Neural cell (in vitro differentiated cells): ENCODE data around the gene RNF41.
A peak's percentile ranks its signal among the peaks of the same experiment; 100 is the strongest.

ENCODE experiments used
- EP300 ChIP-seq: fragments of 450-650 bp; conservative IDR thresholded peaks from 2 replicates; pipeline ENCODE4 v1.6.1; 2014; ENCODE audit warnings: antibody characterized with exemption, mild to moderate bottlenecking, moderate library complexity; ENCODE audit not compliant: poor library complexity, severe bottlenecking
- EZH2 ChIP-seq: fragments of 200-600, 300-800 bp; shearing (Covaris generic), sonication (generic); IDR thresholded peaks from 2 replicates; pipeline ENCODE4 v1.6.1; 2014; ENCODE audit warnings: antibody characterized with exemption, low read length, borderline replicate concordance, mild to moderate bottlenecking; ENCODE audit not compliant: insufficient read depth, poor library complexity, severe bottlenecking
- POLR2AphosphoS5 ChIP-seq: IDR thresholded peaks from 2 replicates; pipeline ENCODE4 v1.6.1; 2012
- RAD21 ChIP-seq: fragments of 450-650 bp; conservative IDR thresholded peaks from 2 replicates; pipeline ENCODE4 v1.6.1; 2014; ENCODE audit warnings: antibody characterized with exemption, mild to moderate bottlenecking, moderate library complexity
- REST ChIP-seq: IDR thresholded peaks from 2 replicates; pipeline ENCODE4 v1.6.1; 2012; ENCODE audit warnings: borderline replicate concordance
- SMC3 ChIP-seq: fragments of 450-650 bp; conservative IDR thresholded peaks from 2 replicates; pipeline ENCODE4 v1.6.1; 2014; ENCODE audit warnings: antibody characterized with exemption, mild to moderate bottlenecking, moderate library complexity; ENCODE audit not compliant: poor library complexity
- TAF1 ChIP-seq: IDR thresholded peaks from 2 replicates; pipeline ENCODE4 v1.6.1; 2012; ENCODE audit warnings: low read depth
- TF ChIP-seq, protein P1 (sequence below): fragments of 450-650 bp; IDR thresholded peaks from 2 replicates; pipeline ENCODE4 v1.5.1; 2014; ENCODE audit warnings: antibody characterized with exemption, mild to moderate bottlenecking, moderate library complexity; ENCODE audit not compliant: poor library complexity, severe bottlenecking

GRCh38 chr12:56266693-56267442 lies 45.1 kb upstream of the RNF41 start, which contains the start of gene COQ10A:
- TF ChIP-seq, protein P1, sequence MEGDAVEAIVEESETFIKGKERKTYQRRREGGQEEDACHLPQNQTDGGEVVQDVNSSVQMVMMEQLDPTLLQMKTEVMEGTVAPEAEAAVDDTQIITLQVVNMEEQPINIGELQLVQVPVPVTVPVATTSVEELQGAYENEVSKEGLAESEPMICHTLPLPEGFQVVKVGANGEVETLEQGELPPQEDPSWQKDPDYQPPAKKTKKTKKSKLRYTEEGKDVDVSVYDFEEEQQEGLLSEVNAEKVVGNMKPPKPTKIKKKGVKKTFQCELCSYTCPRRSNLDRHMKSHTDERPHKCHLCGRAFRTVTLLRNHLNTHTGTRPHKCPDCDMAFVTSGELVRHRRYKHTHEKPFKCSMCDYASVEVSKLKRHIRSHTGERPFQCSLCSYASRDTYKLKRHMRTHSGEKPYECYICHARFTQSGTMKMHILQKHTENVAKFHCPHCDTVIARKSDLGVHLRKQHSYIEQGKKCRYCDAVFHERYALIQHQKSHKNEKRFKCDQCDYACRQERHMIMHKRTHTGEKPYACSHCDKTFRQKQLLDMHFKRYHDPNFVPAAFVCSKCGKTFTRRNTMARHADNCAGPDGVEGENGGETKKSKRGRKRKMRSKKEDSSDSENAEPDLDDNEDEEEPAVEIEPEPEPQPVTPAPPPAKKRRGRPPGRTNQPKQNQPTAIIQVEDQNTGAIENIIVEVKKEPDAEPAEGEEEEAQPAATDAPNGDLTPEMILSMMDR, result peak; percentile 90
- TF ChIP-seq RAD21, result peak; percentile 53
- TF ChIP-seq EP300, result peak; percentile 74
- TF ChIP-seq SMC3, result peak; percentile 66
- peak; percentile 72 for TF ChIP-seq REST
- TF ChIP-seq TAF1, result peak; percentile 43
- no peak for TF ChIP-seq EZH2
- TF ChIP-seq POLR2AphosphoS5, result peak; percentile 88
